Skin epidermis (tissue), 12 donors: Measurements from ENCODE around the gene CD80.
"Not testable (repeated sequence)": the region's sequence is repeated elsewhere in the genome, so short reads cannot be mapped to it uniquely, and the experiment has no call there.

Experiments used
- H3K27ac ChIP-seq, 21 experiments: fragments of 200-600 bp; sonication (generic) in 11 of 21; one replicate each; pipeline ENCODE4 v1.5.0; 2020; ENCODE audit warnings: mild to moderate bottlenecking in 3 of 21, inconsistent platforms in 2 of 21, moderate library complexity in 2 of 21
- H3K4me3 ChIP-seq, 7 experiments: fragments of 200-600 bp; sonication (generic) in 2 of 7; one replicate each; pipeline ENCODE4 v1.5.0; 2020; ENCODE audit warnings: inconsistent platforms in 2 of 7, mild to moderate bottlenecking in 2 of 7, moderate library complexity in 1 of 7

The CD80 gene

GRCh38 chr3:119553823-119554415 lies 5.5 kb downstream of the CD80 start:
- H3K27ac ChIP-seq, result no peak overlapping the region

GRCh38 chr3:119552928-119553327 lies 6.5 kb downstream of the CD80 start:
- H3K27ac ChIP-seq, H3K4me3 ChIP-seq: not testable (repeated sequence)

More at GRCh38 chr3:119553823-119554415, 5.5 kb downstream of the CD80 start:
- H3K4me3 ChIP-seq, result no peak overlapping the region

- H3K4me3 ChIP-seq, result no peak overlapping the region
- H3K27ac ChIP-seq, result no peak overlapping the region
These were observed 7.8 kb downstream of the CD80 start for GRCh38 chr3:119551598-119551997.

GRCh38 chr3:119550192-119550910 lies 9.1 kb downstream of the CD80 start:
- Histone ChIP-seq H3K4me3 (no peak overlapping the region), H3K27ac (no peak overlapping the region)

- Histone ChIP-seq H3K4me3 (no peak overlapping the region), H3K27ac (peak overlapping the region in 1 of 21 experiments; percentile 3)
These were observed 11.1 kb downstream of the CD80 start for GRCh38 chr3:119548341-119548740.

- Histone ChIP-seq H3K4me3 (no peak overlapping the region), H3K27ac (no peak overlapping the region)
These were observed 12.2 kb downstream of the CD80 start for GRCh38 chr3:119547227-119547626.

- H3K4me3 ChIP-seq, result no peak overlapping the region
- H3K27ac ChIP-seq, result no peak overlapping the region
These were observed 16.3 kb downstream of the CD80 start for GRCh38 chr3:119543147-119543546.

- H3K4me3 ChIP-seq, result no peak overlapping the region
- H3K27ac ChIP-seq, result no peak overlapping the region
These were observed 17.1 kb downstream of the CD80 start for GRCh38 chr3:119542168-119542767.

GRCh38 chr3:119541547-119541946 lies 17.9 kb downstream of the CD80 start:
- Histone ChIP-seq H3K27ac (no peak overlapping the region), H3K4me3 (no peak overlapping the region)

GRCh38 chr3:119538772-119539171 lies 20.6 kb downstream of the CD80 start:
- Histone ChIP-seq H3K4me3 (no peak overlapping the region), H3K27ac (no peak overlapping the region)

GRCh38 chr3:119536757-119537156 lies 22.7 kb downstream of the CD80 start:
- no peak overlapping the region for H3K27ac ChIP-seq
- H3K4me3 ChIP-seq, result no peak overlapping the region

- H3K27ac ChIP-seq, result no peak overlapping the region
These were observed 25.1 kb downstream of the CD80 start for GRCh38 chr3:119534296-119534695.

GRCh38 chr3:119531151-119531550 lies 28.3 kb downstream of the CD80 start:
- H3K4me3 ChIP-seq, result no peak overlapping the region
- H3K27ac ChIP-seq, result no peak overlapping the region

More at GRCh38 chr3:119534296-119534695, 25.1 kb downstream of the CD80 start:
- no peak overlapping the region for H3K4me3 ChIP-seq

- no peak overlapping the region for H3K4me3 ChIP-seq
- H3K27ac ChIP-seq, result peak overlapping the region in 2 of 21 experiments; percentile 12 to 32
These were observed 29.0 kb downstream of the CD80 start for GRCh38 chr3:119530456-119530855.

GRCh38 chr3:119529883-119530282 lies 29.5 kb downstream of the CD80 start:
- Histone ChIP-seq H3K27ac (peak overlapping the region in 1 of 21 experiments; percentile 32), H3K4me3 (no peak overlapping the region)

- no peak overlapping the region for H3K27ac ChIP-seq
- no peak overlapping the region for H3K4me3 ChIP-seq
These were observed 31.7 kb downstream of the CD80 start for GRCh38 chr3:119527714-119528113.

GRCh38 chr3:119524931-119525662 lies 34.3 kb downstream of the CD80 start:
- Histone ChIP-seq H3K27ac (peak overlapping the region in 3 of 21 experiments; percentile 24 to 49 (median 27)), H3K4me3 (no peak overlapping the region)

- Histone ChIP-seq H3K27ac (no peak overlapping the region), H3K4me3 (no peak overlapping the region)
These were observed 41.4 kb downstream of the CD80 start for GRCh38 chr3:119518026-119518425.

GRCh38 chr3:119517112-119517511 lies 42.3 kb downstream of the CD80 start:
- no peak overlapping the region for H3K27ac ChIP-seq
- H3K4me3 ChIP-seq, result no peak overlapping the region

GRCh38 chr3:119514637-119515036 lies 44.8 kb downstream of the CD80 start:
- no peak overlapping the region for H3K4me3 ChIP-seq
- H3K27ac ChIP-seq, result no peak overlapping the region
